NCI-H187 (cell line): ENCODE results near the gene UBE2D1.

Experiments used
- DNase-seq, 2 experiments: peaks; one replicate each; lab custom pipeline; 2025; lab: John Stamatoyannopoulos, UW

UBE2D1 gene

GRCh38 chr10:58341422-58341821 lies 6.6 kb downstream of the UBE2D1 start:
- no peak for DNase-seq

DNA sequence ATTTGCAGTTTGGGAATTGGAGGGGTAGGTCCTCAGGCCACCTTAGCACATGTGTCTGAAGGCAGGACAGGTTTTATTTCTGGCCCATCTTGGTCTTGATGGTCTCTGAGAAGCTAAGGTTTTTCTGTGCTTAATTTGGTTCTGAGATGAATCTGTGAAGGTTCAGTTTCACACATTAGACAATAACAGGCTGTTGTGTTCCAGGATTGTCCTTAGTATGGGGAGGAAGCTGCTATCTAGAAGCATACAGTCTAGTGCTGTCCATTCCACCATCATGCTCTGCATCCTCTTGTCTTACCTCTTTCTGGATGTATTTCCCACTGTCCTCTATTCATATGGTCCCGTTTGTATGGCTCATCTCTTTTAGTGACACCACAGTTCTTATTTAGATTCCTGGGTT lies 7.1 kb downstream of the UBE2D1 start:
- DNase-seq = no peak

DNA sequence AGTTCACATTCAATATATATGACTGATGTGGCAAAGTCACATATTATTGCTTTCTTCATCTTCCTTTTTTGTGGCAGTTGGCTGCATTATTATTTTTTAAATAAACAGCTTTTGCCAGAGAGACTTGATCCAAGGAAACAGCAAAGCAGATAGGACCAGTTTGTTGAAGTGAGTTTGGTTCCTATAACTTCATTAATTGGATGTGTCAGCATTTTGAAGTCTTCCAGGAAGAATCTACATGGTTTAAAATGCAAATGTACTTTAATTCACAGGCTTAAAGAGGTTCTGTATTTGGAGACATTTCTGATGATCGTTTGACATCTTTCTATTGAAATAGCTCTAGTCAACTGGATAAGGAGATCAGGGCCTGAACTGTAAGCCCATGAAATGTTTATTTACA lies 13.2 kb downstream of the UBE2D1 start:
- DNase-seq = no peak

- DNase-seq = no peak
Observed at GRCh38 chr10:58348571-58349033, 13.8 kb downstream of the UBE2D1 start.

DNA sequence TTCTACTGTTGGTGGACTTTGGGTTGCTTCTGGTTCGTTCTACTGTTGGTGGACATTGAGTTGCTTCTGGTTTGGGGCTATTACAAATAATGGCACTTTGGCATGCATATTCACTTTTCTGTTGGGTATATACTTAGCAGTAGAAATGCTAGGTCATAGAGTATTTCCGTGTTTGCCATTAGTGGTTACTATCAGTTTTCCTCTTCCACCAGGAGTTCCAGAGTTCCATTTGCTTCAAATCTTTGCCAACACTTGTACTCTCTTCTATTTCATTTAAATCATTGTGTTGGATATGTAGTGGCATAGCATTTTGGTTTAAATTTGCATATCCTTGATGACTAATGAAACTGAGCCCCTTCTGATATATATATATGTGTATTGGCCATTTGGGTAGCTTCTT lies 15.2 kb downstream of the UBE2D1 start:
- no peak for DNase-seq

- no peak for DNase-seq
Observed at GRCh38 chr10:58350619-58351323, 16.0 kb downstream of the UBE2D1 start.

GRCh38 chr10:58351616-58352578 lies 17.1 kb downstream of the UBE2D1 start:
- DNase-seq = no peak

DNA sequence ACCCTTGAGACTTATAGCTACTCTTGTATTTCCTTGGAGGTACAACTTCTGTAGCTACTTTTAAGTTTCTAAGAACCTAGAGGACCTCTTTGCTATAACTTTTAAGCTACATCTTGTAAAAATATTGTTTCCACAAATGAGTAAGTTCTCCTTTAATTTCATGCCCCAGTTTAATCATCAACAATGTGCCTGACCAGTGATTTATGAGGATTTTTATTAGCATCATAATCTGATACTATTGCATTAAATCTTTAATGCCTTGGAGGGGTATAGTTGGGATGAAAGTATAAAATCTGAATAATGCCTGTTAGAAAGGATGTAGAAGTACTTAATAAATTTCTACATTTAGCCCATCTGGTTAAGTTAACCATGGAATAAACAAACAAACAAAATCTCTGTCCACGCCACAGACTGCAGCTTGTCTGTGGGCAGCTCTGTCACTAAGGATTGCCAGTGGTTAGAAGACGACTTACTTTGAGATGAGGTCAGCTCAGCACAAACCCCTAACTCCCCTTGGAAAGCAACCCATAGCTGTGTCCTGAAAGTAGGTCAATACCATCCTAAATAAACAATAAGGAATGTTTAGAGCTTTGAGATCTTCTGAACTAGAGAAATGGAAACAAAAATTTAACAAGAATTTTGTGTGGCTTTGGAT lies 18.3 kb downstream of the UBE2D1 start:
- no peak for DNase-seq

GRCh38 chr10:58356756-58357155 lies 21.9 kb downstream of the UBE2D1 start:
- DNase-seq = no peak

GRCh38 chr10:58358314-58358933 lies 23.6 kb downstream of the UBE2D1 start:
- no peak for DNase-seq

- DNase-seq = no peak
Observed at GRCh38 chr10:58358947-58359346, 24.1 kb downstream of the UBE2D1 start.

GRCh38 chr10:58359541-58359940 lies 24.7 kb downstream of the UBE2D1 start:
- no peak for DNase-seq

GRCh38 chr10:58360412-58361004 lies 25.7 kb downstream of the UBE2D1 start:
- DNase-seq = no peak

GRCh38 chr10:58361353-58361752 lies 26.5 kb downstream of the UBE2D1 start:
- no peak for DNase-seq

DNA sequence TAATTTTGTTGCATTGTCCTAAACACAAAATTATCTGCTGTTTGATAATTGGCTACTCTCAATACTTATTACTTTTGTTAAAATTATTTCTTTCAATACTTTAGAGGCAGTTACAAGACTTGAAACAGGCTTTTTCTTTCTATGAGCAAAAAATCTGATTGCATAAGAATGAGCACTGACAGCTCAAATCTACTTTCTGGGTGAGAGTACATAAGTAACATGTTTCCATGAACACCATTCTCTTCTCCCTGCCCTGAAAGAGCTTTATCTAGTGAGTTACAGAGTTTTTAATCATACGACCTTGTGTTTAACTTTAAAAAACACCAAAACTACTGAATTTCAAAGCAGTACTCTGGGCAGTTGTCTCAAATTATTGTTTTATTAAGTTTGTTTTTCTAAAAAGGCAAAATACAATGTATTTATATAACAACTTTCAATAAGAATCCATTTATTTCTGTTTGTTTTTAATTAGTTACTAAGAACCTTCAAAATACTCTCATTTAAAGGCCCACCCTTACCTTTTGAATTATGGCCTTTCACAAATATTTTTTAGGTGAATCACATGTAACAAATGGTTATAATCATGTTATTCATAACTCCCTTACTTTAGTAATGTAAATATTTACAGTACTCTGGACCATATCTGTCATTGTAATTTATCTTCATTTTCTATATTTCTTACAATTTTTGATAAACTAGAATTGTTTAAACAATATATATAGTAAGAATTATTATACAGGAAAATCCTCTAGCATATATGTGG lies 27.4 kb downstream of the UBE2D1 start:
- DNase-seq = no peak

GRCh38 chr10:58367069-58367468 lies 32.3 kb downstream of the UBE2D1 start:
- no peak for DNase-seq

DNA sequence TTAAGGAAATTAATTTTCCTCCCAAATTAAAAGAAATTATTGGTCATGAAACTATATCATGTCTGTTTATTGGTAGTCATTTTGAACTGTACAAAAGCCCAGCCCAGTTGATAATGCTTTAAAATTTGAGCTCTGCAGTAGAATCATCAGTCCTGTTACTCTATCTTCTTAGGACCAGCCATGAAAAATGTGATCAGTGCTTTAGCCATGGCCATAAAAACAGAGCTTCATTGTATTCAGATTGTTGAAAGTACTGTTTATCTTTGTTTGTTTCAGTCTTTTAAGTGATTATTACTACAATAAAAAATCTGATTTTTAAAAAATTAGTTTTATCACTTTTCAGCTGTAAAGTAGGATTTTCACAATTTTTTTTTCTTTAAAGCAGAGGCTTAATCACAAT lies 36.7 kb downstream of the UBE2D1 start:
- DNase-seq = no peak

DNA sequence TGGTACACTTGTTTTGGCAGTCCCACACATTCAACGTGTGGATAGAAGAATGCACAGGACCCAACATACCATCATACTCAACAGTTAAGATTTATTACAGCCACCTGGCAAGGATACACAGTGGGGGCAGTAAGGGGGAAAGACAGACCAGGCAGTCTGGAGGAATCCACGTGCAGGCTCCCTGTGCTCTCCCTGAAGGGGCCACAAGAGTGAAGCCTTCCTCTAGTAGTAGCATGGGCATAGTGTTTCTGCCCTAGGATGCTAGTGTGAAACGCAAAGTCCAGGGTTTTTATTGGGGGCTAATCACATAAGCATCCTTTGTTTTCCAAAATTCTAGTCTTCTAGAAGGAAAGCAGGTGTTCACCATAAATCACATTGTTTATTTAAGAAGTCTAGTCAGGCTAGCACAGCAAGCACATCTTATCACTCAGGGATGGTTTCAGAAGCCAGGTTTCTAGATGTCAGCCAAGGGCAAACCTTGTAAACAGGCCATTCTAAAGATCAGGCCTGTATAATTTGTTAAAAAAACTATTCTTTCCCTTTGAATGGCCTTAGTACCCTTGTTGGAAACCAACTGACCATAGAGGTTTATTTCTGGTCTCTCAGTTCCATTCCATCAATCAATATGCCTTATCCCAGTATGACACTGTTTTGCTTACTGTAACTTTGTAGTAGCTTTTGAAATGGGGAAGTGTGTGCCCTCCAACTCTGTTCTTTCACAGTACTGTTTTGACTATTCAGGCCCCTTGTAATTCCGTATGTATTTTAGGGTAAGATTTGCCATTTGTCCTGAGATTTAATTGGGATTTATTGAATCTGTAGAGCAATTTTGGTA lies 38.0 kb downstream of the UBE2D1 start:
- DNase-seq = no peak

DNA sequence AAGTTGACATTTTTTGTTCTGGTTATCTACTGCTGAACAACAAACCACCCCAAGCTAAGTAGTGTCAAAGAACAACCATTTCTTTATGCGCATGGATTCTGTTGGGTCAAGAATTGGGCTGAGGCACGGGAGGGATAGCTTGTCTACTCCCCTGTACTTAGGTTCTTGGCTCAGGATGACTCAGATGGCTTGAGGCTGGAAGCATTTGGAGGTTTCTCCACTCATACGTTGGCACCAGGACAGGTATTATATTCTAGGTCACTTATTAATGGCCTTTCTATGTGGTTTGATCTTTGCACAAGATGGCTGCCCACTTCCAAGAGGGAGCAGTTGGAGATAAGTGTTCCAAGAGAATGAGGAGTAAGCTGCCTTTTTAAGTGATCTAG lies 38.6 kb downstream of the UBE2D1 start:
- DNase-seq = no peak

GRCh38 chr10:58382489-58382995 lies 47.7 kb downstream of the UBE2D1 start:
- DNase-seq = no peak
